ENCODE results near the gene ZNF469. TPM values are rescaled to one million over a fixed set of nuclear protein-coding genes. Genes with fewer than 3 reads are reported as not detected.

The ZNF469 gene
- polyA plus RNA-seq, 1 donor (not counting 4 experiments of a cell fraction or from before 2014, with no cell fraction given), result not detected

GRCh38 chr16:88384222-88385111 is 1.7 kb downstream of the ZNF469 start:
- no peak overlapping the region for H3K9ac ChIP-seq (ENCODE audit: control insufficient read depth, extremely low read depth, insufficient read depth, low read length)
- FAIRE-seq, result no peak
- no peak overlapping the region for H2AFZ ChIP-seq (ENCODE audit: control insufficient read depth, low read length)
- TF ChIP-seq EZH2 (IDR thresholded peaks at IDR 0.05; ENCODE audit: low read length), result no peak
- no peak for TF ChIP-seq CTCF (optimal IDR thresholded peaks at IDR 0.05 in 1 of 3, IDR thresholded peaks at IDR 0.05 in 1 of 3, conservative IDR thresholded peaks at IDR 0.05 in 1 of 3; ENCODE audit: extremely low read depth in 1 of 3, insufficient read depth in 2 of 3, low read length in 3 of 3)
- no peaks in the 10 kb centered on the region for H3K36me3 ChIP-seq (ENCODE audit: control insufficient read depth in 2 of 2, extremely low read depth in 1 of 2, insufficient read depth in 2 of 2, low read length in 2 of 2)
- DNase-seq (ENCODE audit: low read depth, low spot score), result no peak
- no peaks in the 10 kb centered on the region for H3K79me2 ChIP-seq (ENCODE audit: control insufficient read depth, insufficient read depth, low read length)
- H3K4me3 ChIP-seq (ENCODE audit: control insufficient read depth in 2 of 3, extremely low read depth in 1 of 3, insufficient read depth in 2 of 3, low read depth in 1 of 3, low read length in 3 of 3), result no peak overlapping the region
- H3K4me1 ChIP-seq (ENCODE audit: control insufficient read depth, extremely low read depth, insufficient read depth, low read length), result no peaks in the 10 kb centered on the region
- no peaks in the 10 kb centered on the region for H3K9me1 ChIP-seq (ENCODE audit: control insufficient read depth, extremely low read depth, insufficient read depth, low read length)
- no peaks in the 10 kb centered on the region for H4K20me1 ChIP-seq (ENCODE audit: control insufficient read depth, extremely low read depth, insufficient read depth, low read length)
- H3K4me2 ChIP-seq (ENCODE audit: control insufficient read depth, extremely low read depth, insufficient read depth, low read depth, low read length), result no peak overlapping the region
- H3K9me3 ChIP-seq (ENCODE audit: control insufficient read depth, low read depth, low read length), result peaks cover 5% of the 10 kb centered on the region
- H3K27ac ChIP-seq (ENCODE audit: control insufficient read depth, insufficient read depth, low read length), result no peak overlapping the region
- peaks cover 53% of the 10 kb centered on the region for H3K27me3 ChIP-seq (ENCODE audit: control insufficient read depth, extremely low read depth, insufficient read depth, low read length)
- dilution Hi-C loops (cut with MboI; ENCODE audit: extremely low pct_ligation_motif_present, low sequenced_read_pairs), result no loop called here

GRCh38 chr16:88385112-88385594 is 2.4 kb downstream of the ZNF469 start:
- Histone ChIP-seq H3K4me3 (ENCODE audit: control insufficient read depth in 2 of 3, extremely low read depth in 1 of 3, insufficient read depth in 2 of 3, low read depth in 1 of 3, low read length in 3 of 3) (no peak overlapping the region), H3K27me3 (ENCODE audit: control insufficient read depth, extremely low read depth, insufficient read depth, low read length) (peaks cover 54% of the 10 kb centered on the region), H3K9me3 (ENCODE audit: control insufficient read depth, low read depth, low read length) (peaks cover 5% of the 10 kb centered on the region), H3K36me3 (ENCODE audit: control insufficient read depth in 2 of 2, extremely low read depth in 1 of 2, insufficient read depth in 2 of 2, low read length in 2 of 2) (no peaks in the 10 kb centered on the region), H2AFZ (ENCODE audit: control insufficient read depth, low read length) (no peak overlapping the region), H3K79me2 (ENCODE audit: control insufficient read depth, insufficient read depth, low read length) (no peaks in the 10 kb centered on the region), H3K4me1 (ENCODE audit: control insufficient read depth, extremely low read depth, insufficient read depth, low read length) (no peaks in the 10 kb centered on the region), H3K27ac (ENCODE audit: control insufficient read depth, insufficient read depth, low read length) (no peak overlapping the region), H3K9me1 (ENCODE audit: control insufficient read depth, extremely low read depth, insufficient read depth, low read length) (no peaks in the 10 kb centered on the region), H3K9ac (ENCODE audit: control insufficient read depth, extremely low read depth, insufficient read depth, low read length) (no peak overlapping the region), H4K20me1 (ENCODE audit: control insufficient read depth, extremely low read depth, insufficient read depth, low read length) (no peaks in the 10 kb centered on the region), H3K4me2 (ENCODE audit: control insufficient read depth, extremely low read depth, insufficient read depth, low read depth, low read length) (no peak overlapping the region)
- TF ChIP-seq CTCF (optimal IDR thresholded peaks at IDR 0.05 in 1 of 3, IDR thresholded peaks at IDR 0.05 in 1 of 3, conservative IDR thresholded peaks at IDR 0.05 in 1 of 3; ENCODE audit: extremely low read depth in 1 of 3, insufficient read depth in 2 of 3, low read length in 3 of 3), result no peak
- TF ChIP-seq EZH2 (IDR thresholded peaks at IDR 0.05; ENCODE audit: low read length), result no peak
- dilution Hi-C loops (cut with MboI; ENCODE audit: extremely low pct_ligation_motif_present, low sequenced_read_pairs), result no loop called here
- FAIRE-seq (no peak), DNase-seq (ENCODE audit: low read depth, low spot score) (no peak)
